ENCODE measurements around the gene MTAP.

MTAP gene

GRCh38 chr9:21856301-21857094 lies 54.1 kb downstream of the MTAP start:
- TF ChIP-seq EZH2 (IDR thresholded peaks at IDR 0.05; ENCODE audit: borderline replicate concordance, low read depth, low read length, severe bottlenecking) (no peak), CTCF (IDR thresholded peaks at IDR 0.05; ENCODE audit: borderline replicate concordance, extremely low read depth, low read length, poor library complexity, severe bottlenecking) (no peak)
- ATAC-seq (ENCODE audit: insufficient read depth, low read depth): no peak
- Histone ChIP-seq H3K79me2 (ENCODE audit: insufficient read depth, low read length) (no peaks in the 10 kb centered on the region), H2AFZ (ENCODE audit: low read depth, low read length) (no peak overlapping the region), H3K9me3 (ENCODE audit: insufficient read depth, low read length, severe bottlenecking) (no peaks in the 10 kb centered on the region), H3K4me2 (ENCODE audit: insufficient read depth, low read length) (no peak overlapping the region), H3K27ac (ENCODE audit: low read length) (no peak overlapping the region), H3K4me1 (ENCODE audit: insufficient read depth, low read length) (no peaks in the 10 kb centered on the region), H3K9ac (ENCODE audit: low read depth, low read length) (no peak overlapping the region), H4K20me1 (ENCODE audit: insufficient read depth, low read length) (no peaks in the 10 kb centered on the region), H3K36me3 (ENCODE audit: insufficient read depth, low read length) (peaks cover 86% of the 10 kb centered on the region), H3K27me3 (ENCODE audit: insufficient read depth, low read length, poor library complexity) (no peaks in the 10 kb centered on the region), H3K4me3 (ENCODE audit: low read depth in 1 of 2, low read length in 2 of 2) (no peak overlapping the region)
- no peak for DNase-seq

- no peak overlapping the region for H3K9ac ChIP-seq (ENCODE audit: low read depth, low read length)
- H3K9me3 ChIP-seq (ENCODE audit: insufficient read depth, low read length, severe bottlenecking): no peaks in the 10 kb centered on the region
- no peak overlapping the region for H2AFZ ChIP-seq (ENCODE audit: low read depth, low read length)
- ATAC-seq (ENCODE audit: insufficient read depth, low read depth) (no peak), DNase-seq (no peak)
- H3K27me3 ChIP-seq (ENCODE audit: insufficient read depth, low read length, poor library complexity): no peaks in the 10 kb centered on the region
- no peaks in the 10 kb centered on the region for H3K4me1 ChIP-seq (ENCODE audit: insufficient read depth, low read length)
- no peak for TF ChIP-seq EZH2 (IDR thresholded peaks at IDR 0.05; ENCODE audit: borderline replicate concordance, low read depth, low read length, severe bottlenecking)
- no peak for TF ChIP-seq CTCF (IDR thresholded peaks at IDR 0.05; ENCODE audit: borderline replicate concordance, extremely low read depth, low read length, poor library complexity, severe bottlenecking)
- peaks cover 83% of the 10 kb centered on the region for H3K36me3 ChIP-seq (ENCODE audit: insufficient read depth, low read length)
- no peak overlapping the region for H3K27ac ChIP-seq (ENCODE audit: low read length)
- no peak overlapping the region for H3K4me3 ChIP-seq (ENCODE audit: low read depth in 1 of 2, low read length in 2 of 2)
- H3K4me2 ChIP-seq (ENCODE audit: insufficient read depth, low read length): no peak overlapping the region
- no peaks in the 10 kb centered on the region for H4K20me1 ChIP-seq (ENCODE audit: insufficient read depth, low read length)
- H3K79me2 ChIP-seq (ENCODE audit: insufficient read depth, low read length): no peaks in the 10 kb centered on the region
Observed at GRCh38 chr9:21862871-21863270, 60.4 kb downstream of the MTAP start.

- Histone ChIP-seq H3K4me2 (ENCODE audit: insufficient read depth, low read length) (no peak overlapping the region), H3K79me2 (ENCODE audit: insufficient read depth, low read length) (no peaks in the 10 kb centered on the region), H3K9me3 (ENCODE audit: insufficient read depth, low read length, severe bottlenecking) (no peaks in the 10 kb centered on the region), H4K20me1 (ENCODE audit: insufficient read depth, low read length) (no peaks in the 10 kb centered on the region), H3K27ac (ENCODE audit: low read length) (no peak overlapping the region), H3K36me3 (ENCODE audit: insufficient read depth, low read length) (peaks cover 82% of the 10 kb centered on the region), H3K4me1 (ENCODE audit: insufficient read depth, low read length) (no peaks in the 10 kb centered on the region), H2AFZ (ENCODE audit: low read depth, low read length) (no peak overlapping the region), H3K9ac (ENCODE audit: low read depth, low read length) (no peak overlapping the region), H3K27me3 (ENCODE audit: insufficient read depth, low read length, poor library complexity) (no peaks in the 10 kb centered on the region), H3K4me3 (ENCODE audit: low read depth in 1 of 2, low read length in 2 of 2) (no peak overlapping the region)
- ATAC-seq (ENCODE audit: insufficient read depth, low read depth) (no peak), DNase-seq (no peak)
- no peak for TF ChIP-seq EZH2 (IDR thresholded peaks at IDR 0.05; ENCODE audit: borderline replicate concordance, low read depth, low read length, severe bottlenecking)
- TF ChIP-seq CTCF (IDR thresholded peaks at IDR 0.05; ENCODE audit: borderline replicate concordance, extremely low read depth, low read length, poor library complexity, severe bottlenecking): no peak
Observed at GRCh38 chr9:21864505-21864904, 62.1 kb downstream of the MTAP start.
